Type B pancreatic cell (in vitro differentiated cells): ENCODE results near the gene POR. TPM values are rescaled to one million over a fixed set of nuclear protein-coding genes. Genes with fewer than 3 reads are reported as not detected.

Source experiments
- DNase-seq: peaks from one replicate; pipeline ENCODE4 v3.0.0; 2021; ENCODE audit warnings: mixed read lengths; ENCODE audit not compliant: unreplicated experiment; ENCODE audit errors: extremely low spot score
- H3K27ac Mint-ChIP-seq: 2 replicates; pipeline ENCODE4 v1.8.0; 2021; ENCODE audit warnings: mild to moderate bottlenecking, mixed read lengths
- H3K27me3 Mint-ChIP-seq: 2 replicates; pipeline ENCODE4 v1.8.0; 2021; ENCODE audit warnings: mixed read lengths
- H3K36me3 Mint-ChIP-seq: 2 replicates; pipeline ENCODE4 v1.8.0; 2021; ENCODE audit warnings: mixed read lengths
- H3K4me1 Mint-ChIP-seq: one replicate; pipeline ENCODE4 v1.8.0; 2021; ENCODE audit warnings: mixed read lengths; ENCODE audit not compliant: unreplicated experiment
- H3K4me3 Mint-ChIP-seq: 2 replicates; pipeline ENCODE4 v1.8.0; 2021; ENCODE audit warnings: mild to moderate bottlenecking, mixed read lengths
- H3K9me3 Mint-ChIP-seq: 2 replicates; pipeline ENCODE4 v1.8.0; 2021; ENCODE audit warnings: mixed read lengths
- total RNA-seq: library from RNA; stranded (reverse); gene quantifications from 2 replicates; pipeline ENCODE4 v1.2.1, GENCODE V29; 2021; ENCODE audit warnings: low replicate concordance
- TF ChIP-seq, protein P1 (sequence below): fragments of 200-600 bp; sonication (generic); conservative IDR thresholded peaks from 2 replicates; pipeline ENCODE4 v1.5.0; 2021; ENCODE audit warnings: antibody characterized with exemption, mild to moderate bottlenecking

The POR gene
- total RNA-seq, 1 donor from 2014 or later = 122 TPM

DNA sequence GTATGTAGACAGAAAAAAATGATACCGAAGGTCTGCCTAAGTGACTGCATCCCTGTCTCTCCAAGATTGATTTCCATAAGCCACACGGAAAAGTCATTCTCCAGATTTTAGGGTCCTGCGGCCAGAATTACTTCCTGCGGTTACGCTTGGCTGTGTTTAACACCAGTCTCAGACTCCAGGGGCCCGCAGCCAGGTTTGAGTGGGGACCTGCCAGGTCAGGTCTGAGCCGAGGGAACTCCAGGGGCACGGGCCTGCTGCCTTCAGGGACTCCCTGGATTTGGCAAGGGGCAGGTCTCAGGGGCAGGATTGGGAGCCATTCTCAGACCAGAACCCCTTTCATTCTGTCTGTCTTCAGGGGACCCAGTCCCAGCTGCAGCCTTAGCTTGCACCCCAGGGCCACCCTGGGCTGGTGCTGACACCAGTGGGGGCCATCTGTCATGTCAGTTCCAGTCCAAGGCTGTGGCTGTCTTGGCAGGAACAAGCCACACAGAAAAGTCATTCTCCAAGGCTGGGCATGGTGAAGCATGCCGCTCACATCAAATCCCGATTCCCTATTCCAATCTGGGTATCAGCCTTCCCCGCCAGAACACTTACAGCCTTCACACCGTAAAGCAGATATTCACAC, 40.5 kb downstream of the POR start:
- peaks cover 12% of the 10 kb centered on the region for H3K4me1 Mint-ChIP-seq
- peak overlapping the region; percentile 99 for H3K27ac Mint-ChIP-seq
- no peaks in the 10 kb centered on the region for H3K27me3 Mint-ChIP-seq
- no peak overlapping the region for H3K4me3 Mint-ChIP-seq
- H3K36me3 Mint-ChIP-seq = peaks cover 20% of the 10 kb centered on the region
- TF ChIP-seq, protein P1, sequence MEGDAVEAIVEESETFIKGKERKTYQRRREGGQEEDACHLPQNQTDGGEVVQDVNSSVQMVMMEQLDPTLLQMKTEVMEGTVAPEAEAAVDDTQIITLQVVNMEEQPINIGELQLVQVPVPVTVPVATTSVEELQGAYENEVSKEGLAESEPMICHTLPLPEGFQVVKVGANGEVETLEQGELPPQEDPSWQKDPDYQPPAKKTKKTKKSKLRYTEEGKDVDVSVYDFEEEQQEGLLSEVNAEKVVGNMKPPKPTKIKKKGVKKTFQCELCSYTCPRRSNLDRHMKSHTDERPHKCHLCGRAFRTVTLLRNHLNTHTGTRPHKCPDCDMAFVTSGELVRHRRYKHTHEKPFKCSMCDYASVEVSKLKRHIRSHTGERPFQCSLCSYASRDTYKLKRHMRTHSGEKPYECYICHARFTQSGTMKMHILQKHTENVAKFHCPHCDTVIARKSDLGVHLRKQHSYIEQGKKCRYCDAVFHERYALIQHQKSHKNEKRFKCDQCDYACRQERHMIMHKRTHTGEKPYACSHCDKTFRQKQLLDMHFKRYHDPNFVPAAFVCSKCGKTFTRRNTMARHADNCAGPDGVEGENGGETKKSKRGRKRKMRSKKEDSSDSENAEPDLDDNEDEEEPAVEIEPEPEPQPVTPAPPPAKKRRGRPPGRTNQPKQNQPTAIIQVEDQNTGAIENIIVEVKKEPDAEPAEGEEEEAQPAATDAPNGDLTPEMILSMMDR = no peak
- no peaks in the 10 kb centered on the region for H3K9me3 Mint-ChIP-seq
- no peak for DNase-seq

DNA sequence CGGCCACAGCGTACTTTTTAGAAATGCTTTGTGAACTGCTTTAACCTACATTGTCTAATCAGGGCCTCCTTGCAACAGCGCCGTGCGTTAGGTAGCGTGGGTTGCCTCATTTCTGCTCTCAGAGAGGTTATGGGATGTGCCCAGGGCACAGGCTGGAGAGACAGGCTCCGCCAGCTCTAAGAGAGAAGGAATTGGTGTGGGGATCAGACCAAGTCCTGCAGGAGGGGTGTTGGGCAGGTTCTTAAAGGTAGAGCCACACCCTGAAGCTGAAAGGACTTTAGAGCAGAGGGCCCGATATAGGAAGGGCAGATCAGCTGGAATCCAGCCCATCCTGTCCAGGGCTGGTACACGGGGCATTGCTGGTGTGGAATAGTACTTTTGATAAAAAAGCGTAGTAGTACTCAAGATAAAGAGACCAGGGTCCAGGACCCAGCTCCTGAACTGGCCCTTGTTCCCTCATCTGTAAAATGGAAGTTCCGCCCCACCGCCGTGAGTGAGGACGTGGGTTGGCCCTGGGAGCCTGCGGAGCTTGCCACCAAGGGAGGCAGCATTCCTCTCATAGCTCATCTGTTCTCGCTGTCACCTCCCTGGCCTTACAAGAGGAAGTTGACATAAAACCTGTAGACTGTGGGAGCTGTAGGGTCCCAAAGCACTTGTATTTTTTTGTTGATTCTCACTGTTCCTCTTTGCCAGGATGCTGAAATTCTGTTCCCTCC, 42.2 kb downstream of the POR start:
- Mint-ChIP-seq H3K4me3 (peak overlapping the region; percentile 81), H3K36me3 (peaks cover 23% of the 10 kb centered on the region), H3K9me3 (no peaks in the 10 kb centered on the region), H3K27ac (peak overlapping the region; percentile 99), H3K4me1 (peaks cover 21% of the 10 kb centered on the region), H3K27me3 (no peaks in the 10 kb centered on the region)
- TF ChIP-seq, protein P1 = no peak
- no peak for DNase-seq

DNA sequence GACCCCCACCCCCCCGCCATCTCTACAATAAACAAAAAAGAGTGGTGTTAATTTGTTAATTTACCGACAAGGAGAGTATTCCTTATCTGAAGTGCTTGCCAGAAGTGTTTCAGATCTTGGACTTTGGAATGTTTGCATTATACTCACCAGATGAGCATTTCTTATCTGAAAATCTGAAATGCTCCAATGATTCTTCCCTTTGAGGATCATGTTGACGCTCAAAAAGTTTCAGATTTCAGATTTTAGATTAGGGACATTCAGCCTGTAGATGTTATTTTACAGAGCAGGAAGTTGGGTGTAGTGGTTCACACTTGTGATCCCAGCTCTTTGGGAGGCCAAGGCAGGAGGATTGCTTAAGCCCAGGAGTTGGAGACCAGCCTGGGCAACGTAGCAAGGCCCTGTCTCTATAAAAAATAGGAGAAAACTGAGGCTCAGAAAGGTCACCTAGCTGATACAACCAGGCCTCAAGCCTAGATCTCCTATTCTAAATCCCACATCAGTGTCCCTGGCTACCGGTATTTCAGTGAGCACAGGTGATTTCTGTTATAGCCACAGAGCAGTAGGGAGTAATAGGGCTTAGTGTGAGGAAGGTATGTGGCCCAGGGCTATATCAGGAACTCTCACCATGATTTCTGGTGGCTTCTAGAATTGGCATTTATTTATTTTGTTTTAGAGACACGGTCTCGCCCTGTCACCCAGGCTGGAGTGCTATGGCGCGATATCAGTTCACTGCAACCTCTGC, 44.0 kb downstream of the POR start:
- no peak overlapping the region for H3K4me3 Mint-ChIP-seq
- H3K27ac Mint-ChIP-seq = peak overlapping the region; percentile 74
- peaks cover 34% of the 10 kb centered on the region for H3K4me1 Mint-ChIP-seq

DNA sequence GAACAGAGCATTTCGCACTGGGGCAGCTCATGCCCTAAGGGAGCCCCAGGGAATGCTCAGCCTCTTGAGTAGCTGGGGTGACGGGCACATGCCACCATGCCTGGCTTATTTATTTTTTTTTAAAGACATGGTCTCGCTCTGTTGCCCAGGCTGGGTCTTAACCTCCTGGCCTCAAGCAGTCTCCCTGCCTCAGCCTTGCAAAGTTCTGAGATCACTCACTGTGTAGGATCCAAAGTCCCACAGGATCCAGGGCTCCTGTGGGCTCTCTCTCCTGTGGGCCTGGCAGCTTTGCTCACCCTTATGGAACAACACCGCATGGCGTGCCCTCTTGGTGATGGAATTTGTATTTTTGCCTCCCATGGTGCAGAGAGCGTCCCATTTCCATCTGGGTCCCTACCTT, 45.4 kb downstream of the POR start:
- peaks cover 35% of the 10 kb centered on the region for H3K4me1 Mint-ChIP-seq
- no peak for DNase-seq
- H3K36me3 Mint-ChIP-seq = peaks cover 21% of the 10 kb centered on the region
- H3K4me3 Mint-ChIP-seq = no peak overlapping the region
- no peaks in the 10 kb centered on the region for H3K9me3 Mint-ChIP-seq
- H3K27me3 Mint-ChIP-seq = no peaks in the 10 kb centered on the region
- TF ChIP-seq, protein P1 = no peak
- H3K27ac Mint-ChIP-seq = no peak overlapping the region

More for the DNA sequence above, 44.0 kb downstream of the POR start:
- no peaks in the 10 kb centered on the region for H3K9me3 Mint-ChIP-seq
- H3K27me3 Mint-ChIP-seq = no peaks in the 10 kb centered on the region
- DNase-seq = no peak
- TF ChIP-seq, protein P1 = no peak
- H3K36me3 Mint-ChIP-seq = peaks cover 25% of the 10 kb centered on the region

DNA sequence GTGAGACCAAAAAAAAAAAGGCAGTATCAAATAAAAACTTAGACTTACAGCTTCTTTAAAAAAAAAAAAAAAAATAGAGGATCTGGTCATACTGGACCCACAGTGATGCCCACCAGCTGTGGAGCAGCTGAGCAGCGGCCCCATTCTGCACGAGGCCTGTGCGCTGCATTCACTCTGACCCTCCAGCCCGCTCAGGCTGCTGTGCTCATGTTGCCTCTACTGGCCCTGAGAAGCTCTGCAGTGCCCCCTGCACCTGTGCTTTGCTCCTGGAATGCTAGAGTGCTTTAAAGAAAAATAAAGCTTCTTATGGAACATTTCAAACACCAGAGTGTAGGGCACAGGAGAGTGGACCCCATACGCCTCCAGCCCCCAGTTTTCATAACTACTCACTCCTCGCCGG, 46.3 kb downstream of the POR start:
- TF ChIP-seq, protein P1 = peak; percentile 60
- peaks cover 17% of the 10 kb centered on the region for H3K36me3 Mint-ChIP-seq
- no peaks in the 10 kb centered on the region for H3K27me3 Mint-ChIP-seq
- no peak overlapping the region for H3K4me3 Mint-ChIP-seq
- H3K4me1 Mint-ChIP-seq = peaks cover 41% of the 10 kb centered on the region
- no peak overlapping the region for H3K27ac Mint-ChIP-seq
- no peaks in the 10 kb centered on the region for H3K9me3 Mint-ChIP-seq
- no peak for DNase-seq
